HG03439 (cell line): ENCODE data around the gene TRMT1.

ENCODE experiments used
- ATAC-seq: cut with Tn5 transposase; IDR thresholded peaks from one replicate; pipeline ENCODE4 v1.9.1; 2021; ENCODE audit warnings: mild to moderate bottlenecking, moderate library complexity; ENCODE audit not compliant: unreplicated experiment

TRMT1 gene

GRCh38 chr19:13074378-13074777 is 42.2 kb downstream of the TRMT1 start:
- ATAC-seq, result no peak

DNA sequence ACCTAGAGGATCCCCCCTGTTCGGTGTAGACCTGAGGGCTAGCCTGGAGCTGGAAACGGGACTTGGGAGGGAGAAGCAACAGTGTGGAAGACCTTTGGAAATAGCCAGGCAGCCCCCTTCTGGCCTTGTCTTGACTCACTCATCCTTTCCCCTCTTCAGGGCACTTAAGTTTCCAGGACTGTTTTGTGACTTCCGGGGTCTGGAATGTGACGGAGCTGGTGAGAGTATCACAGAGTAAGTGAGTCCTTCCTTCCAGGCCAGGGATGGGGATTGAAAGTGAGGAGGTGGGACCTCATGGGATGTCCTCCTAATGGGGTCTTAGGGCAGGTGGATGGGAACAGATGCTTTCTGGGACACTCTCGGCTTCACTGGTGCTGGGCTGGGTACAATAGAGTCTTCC is 43.3 kb downstream of the TRMT1 start:
- no peak for ATAC-seq

DNA sequence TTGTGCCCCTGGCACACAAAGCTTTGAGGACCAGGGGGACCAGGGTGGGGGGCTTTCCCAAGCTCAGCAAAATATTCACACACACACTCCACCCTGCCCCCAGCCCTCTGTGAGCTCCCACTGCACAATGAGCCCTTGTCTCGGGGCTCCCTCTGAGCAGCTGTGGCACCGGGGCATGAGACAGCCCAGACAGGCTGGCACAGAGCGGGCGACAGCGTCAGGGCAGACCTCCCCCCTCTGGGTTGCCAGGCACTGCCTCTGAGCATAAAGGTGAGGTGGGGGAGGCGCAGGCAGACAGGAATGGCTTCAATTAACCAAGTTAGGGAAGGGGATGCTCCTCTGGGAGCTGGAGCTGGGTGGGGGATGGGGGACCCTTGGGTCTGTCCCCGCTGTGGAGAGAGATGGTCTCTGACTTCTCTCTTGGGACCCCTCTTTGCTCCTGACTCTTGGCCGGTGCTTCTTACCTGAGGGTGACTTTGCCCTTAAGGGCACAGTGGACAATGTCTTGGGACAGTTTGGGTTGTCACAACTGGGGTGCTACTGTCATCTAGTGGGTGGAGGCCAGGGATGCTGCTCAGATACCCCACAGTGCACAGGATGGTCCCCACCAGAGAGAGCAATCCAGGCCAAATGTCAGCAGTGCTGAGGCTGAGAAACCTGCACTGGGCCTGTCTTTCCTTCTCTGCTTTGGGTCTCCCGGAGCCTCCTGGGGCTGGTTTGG is 44.2 kb downstream of the TRMT1 start:
- ATAC-seq, result no peak

DNA sequence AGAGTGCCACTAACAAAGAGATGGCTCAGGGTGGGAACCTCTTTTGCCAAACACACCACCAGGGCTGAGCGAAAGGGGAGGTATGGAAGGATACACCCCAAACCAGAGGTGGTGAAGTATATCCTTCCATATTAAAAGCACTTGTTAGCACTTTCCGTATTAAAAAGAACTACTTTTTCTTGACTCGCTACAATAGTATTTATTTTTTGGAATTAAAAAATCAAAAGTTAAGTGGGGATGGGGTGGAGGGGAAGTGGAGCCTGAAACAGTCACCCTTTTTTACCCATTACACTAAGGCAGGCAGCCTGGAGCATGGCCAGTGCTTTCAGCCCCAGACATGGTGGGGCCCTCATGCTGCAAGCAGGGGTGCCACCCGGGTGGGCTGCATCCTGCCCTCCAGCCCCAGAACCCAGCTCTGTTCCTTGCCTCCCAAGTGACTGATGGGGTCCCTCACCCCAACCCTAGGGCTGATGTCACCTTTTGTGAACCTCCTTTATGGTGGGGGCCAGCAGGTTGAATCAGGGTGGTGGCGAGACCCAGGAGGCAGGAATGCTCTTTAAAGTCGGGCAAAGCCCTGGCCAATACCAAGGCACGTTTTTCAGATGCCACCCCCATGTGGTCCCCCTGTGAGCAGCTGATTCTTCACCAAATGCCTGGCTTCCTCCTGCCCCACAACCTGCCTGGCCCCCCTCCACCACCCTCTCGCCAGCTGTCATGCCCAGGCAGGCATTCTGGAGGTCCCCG is 44.9 kb downstream of the TRMT1 start:
- no peak for ATAC-seq

GRCh38 chr19:13070425-13071140 is 46.0 kb downstream of the TRMT1 start:
- ATAC-seq, result no peak

- ATAC-seq, result no peak
These were observed 46.9 kb downstream of the TRMT1 start for GRCh38 chr19:13069415-13070359.

DNA sequence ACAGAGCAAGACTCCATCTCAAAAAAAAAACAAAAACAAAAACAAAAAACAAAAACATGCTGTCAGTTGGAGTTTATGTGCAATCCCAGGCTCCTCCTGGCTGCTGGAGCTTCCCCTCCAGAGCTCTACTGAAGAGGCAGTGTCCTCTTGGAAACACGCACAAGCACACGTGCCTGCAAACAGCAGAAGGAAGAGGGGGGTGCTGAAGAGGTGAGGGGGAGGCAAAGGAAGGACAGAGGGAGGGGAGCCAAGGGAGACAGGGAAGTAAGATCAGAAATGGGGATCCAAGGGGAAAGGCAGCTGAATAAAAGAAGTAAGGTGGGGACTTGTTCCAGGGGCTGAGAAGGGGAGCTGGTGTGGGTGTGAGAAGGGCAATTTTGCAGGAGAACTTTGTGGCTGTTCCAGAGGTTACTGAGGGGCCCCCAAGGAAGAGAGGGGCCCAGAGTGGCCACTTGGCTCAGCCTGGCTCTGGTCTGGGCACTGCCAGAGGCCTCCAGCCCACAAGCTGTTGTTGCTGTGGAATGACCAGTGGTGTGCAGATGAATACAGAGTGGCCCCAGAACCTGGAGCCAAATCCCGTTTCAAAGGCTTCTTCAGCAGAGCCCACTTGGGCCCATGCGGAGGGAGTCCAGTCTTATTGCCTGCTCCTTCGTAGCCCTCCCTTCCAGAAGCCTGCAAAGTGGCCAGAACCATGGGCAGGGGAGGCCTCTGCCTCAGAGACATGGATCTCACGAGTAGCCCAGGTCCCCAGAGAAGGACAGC is 48.3 kb downstream of the TRMT1 start:
- no peak for ATAC-seq

- no peak for ATAC-seq
These were observed 49.4 kb downstream of the TRMT1 start for GRCh38 chr19:13066933-13067807.

GRCh38 chr19:13066226-13066625 is 50.3 kb downstream of the TRMT1 start:
- no peak for ATAC-seq

DNA sequence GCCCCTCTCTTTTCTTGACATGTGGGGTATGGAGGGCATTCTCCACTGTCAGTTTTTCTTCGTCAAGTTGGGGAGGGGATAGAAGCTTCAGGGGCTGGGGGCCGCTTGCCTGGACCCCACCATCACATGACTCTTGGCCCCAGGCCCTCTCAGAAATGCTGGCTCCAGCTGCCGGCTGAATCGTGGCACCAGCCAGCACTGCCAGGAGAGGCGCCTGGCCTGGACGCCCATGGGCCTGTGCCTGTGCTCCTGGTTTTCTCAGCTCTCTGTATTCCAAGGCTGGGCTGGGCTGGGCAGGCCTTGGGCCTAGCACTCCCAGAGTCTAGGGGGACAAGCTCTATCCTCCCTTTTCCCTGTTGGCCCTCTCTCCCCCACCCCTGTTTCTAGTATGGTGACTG is 52.4 kb downstream of the TRMT1 start:
- ATAC-seq, result no peak

DNA sequence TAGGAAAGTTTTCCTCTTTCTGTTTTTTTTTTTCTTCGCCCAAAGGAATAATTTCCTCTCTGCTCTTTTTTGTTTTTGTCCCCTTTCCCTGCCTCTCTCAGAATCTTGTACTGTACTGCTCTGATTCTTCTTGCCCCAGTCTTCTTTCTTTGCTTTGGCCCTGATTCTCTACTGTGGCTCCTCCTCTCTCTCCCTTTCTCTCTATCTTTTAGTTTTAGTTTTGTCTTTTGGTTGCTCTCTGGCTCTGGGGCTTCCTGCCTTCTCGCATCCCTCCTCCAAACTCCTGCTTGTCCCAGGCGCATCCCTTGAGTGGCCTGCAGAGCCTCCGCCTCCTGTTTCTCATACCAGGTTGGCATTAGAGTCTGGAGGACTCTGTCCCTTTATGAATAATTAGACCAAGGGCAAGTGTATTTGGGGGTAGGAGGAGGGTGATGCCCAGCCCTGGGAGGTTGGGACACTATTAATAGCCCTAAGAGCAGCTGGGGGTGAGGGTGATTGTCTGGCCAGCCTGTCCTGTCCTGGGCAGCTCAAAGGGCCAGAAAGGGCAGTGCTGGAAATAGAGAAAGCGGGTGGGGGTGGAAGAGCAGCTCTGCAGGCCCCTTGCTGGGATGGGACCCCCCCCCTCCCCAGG is 53.0 kb downstream of the TRMT1 start:
- no peak for ATAC-seq

DNA sequence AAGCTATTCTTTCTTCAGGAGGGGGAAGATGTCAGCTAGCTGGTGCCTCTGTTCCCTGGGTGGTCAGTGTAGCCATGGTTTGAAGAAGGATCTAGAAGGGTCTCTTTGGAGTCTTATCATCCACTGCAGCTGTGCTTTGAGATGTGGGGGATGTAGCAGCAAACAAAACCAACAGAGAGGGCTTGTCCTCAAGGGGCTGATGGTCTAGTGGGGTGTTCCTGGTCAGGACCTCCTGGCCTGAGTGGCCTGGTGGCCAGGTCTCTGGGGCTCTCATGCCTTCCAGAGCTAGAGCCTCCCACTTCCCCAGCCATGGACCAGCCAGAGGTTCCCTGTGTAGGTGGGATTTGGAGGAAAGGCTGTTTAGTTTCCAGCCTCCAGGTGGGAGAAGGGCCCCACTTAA is 54.2 kb downstream of the TRMT1 start:
- ATAC-seq, result no peak

- peak; percentile 51 for ATAC-seq
These were observed 55.3 kb downstream of the TRMT1 start for GRCh38 chr19:13060964-13061927.

GRCh38 chr19:13060233-13060963 is 56.1 kb downstream of the TRMT1 start:
- ATAC-seq, result no peak

- no peak for ATAC-seq
These were observed 57.4 kb downstream of the TRMT1 start for GRCh38 chr19:13058951-13059660.

DNA sequence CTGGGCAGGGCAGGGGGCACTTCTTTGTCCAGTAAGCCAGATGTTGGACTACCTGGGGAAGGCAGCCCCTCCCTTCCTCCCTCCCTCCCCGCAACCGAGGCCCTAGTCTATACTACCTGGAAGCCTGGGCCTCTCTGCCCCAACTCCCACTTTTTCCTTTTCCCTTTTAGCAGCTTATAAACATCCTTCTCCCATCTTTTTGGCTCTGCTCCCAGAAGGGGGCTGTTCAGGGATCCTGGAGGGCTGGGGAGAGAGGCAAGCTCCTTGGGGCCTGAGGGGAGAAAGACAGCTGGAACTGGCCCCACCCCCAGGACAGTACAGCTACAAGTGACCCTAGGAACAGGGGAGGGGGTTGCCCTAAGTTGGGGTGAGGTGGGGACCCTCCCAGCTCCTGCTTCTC is 58.8 kb downstream of the TRMT1 start:
- no peak for ATAC-seq
